WTC11 (cell line): ENCODE results near the gene A2ML1. TPM values are rescaled to one million over a fixed set of nuclear protein-coding genes. Genes with fewer than 3 reads are reported as not detected.
A peak's percentile ranks its signal among the peaks of the same experiment; 100 is the strongest.

Experiments
- AR ChIP-seq: fragments of 250-450 bp; sonication (Bioruptor Pico); IDR thresholded peaks from 2 replicates; pipeline ENCODE4 v1.9.0; 2021; ENCODE audit warnings: mild to moderate bottlenecking
- CREB1 ChIP-seq: sonication (generic); formaldehyde crosslinking; IDR thresholded peaks from 2 replicates; pipeline ENCODE4 v1.8.0; 2023; ENCODE audit warnings: mild to moderate bottlenecking, missing genetic modification reagents
- FOXP1 ChIP-seq: sonication (generic); formaldehyde crosslinking; IDR thresholded peaks from 2 replicates; pipeline ENCODE4 v1.8.0; 2022; ENCODE audit warnings: missing genetic modification reagents, mild to moderate bottlenecking, moderate library complexity, borderline replicate concordance
- MYBL2 ChIP-seq: sonication (generic); formaldehyde crosslinking; IDR thresholded peaks from 2 replicates; pipeline ENCODE4 v1.8.1; 2023; ENCODE audit warnings: mild to moderate bottlenecking, moderate library complexity, missing genetic modification reagents
- NR3C1 ChIP-seq: sonication (generic); formaldehyde crosslinking; conservative IDR thresholded peaks from 2 replicates; pipeline ENCODE4 v1.8.1; 2023; ENCODE audit warnings: low read depth, mild to moderate bottlenecking, missing genetic modification reagents
- PRRX2 ChIP-seq: fragments of 250-450 bp; sonication (Bioruptor Pico); IDR thresholded peaks from 2 replicates; pipeline ENCODE4 v1.8.0; 2021; ENCODE audit warnings: mild to moderate bottlenecking
- RORB ChIP-seq: fragments of 250-450 bp; sonication (Bioruptor Pico); IDR thresholded peaks from 2 replicates; pipeline ENCODE4 v1.9.0; 2021; ENCODE audit warnings: mild to moderate bottlenecking
- SMAD4 ChIP-seq: sonication (generic); formaldehyde crosslinking; IDR thresholded peaks from 2 replicates; pipeline ENCODE4 v1.8.0; 2022; ENCODE audit warnings: mild to moderate bottlenecking, missing genetic modification reagents
- USF1 ChIP-seq: sonication (generic); formaldehyde crosslinking; IDR thresholded peaks from 2 replicates; pipeline ENCODE4 v1.8.0; 2022; ENCODE audit warnings: mild to moderate bottlenecking, missing genetic modification reagents
- ZBTB21 ChIP-seq: sonication (generic); formaldehyde crosslinking; IDR thresholded peaks from 2 replicates; pipeline ENCODE4 v1.8.1; 2023; ENCODE audit warnings: mild to moderate bottlenecking, missing genetic modification reagents, borderline replicate concordance
- ZNF121 ChIP-seq: sonication (generic); formaldehyde crosslinking; IDR thresholded peaks from 2 replicates; pipeline ENCODE4 v1.8.0; 2023; ENCODE audit warnings: missing genetic modification reagents
- ZNF138 ChIP-seq: sonication (generic); formaldehyde crosslinking; conservative IDR thresholded peaks from 2 replicates; pipeline ENCODE4 v1.8.1; 2022; ENCODE audit warnings: mild to moderate bottlenecking, moderate library complexity, missing genetic modification reagents
- ZNF396 ChIP-seq: fragments of 250-450 bp; sonication (Bioruptor Pico); IDR thresholded peaks from 2 replicates; pipeline ENCODE4 v1.8.0; 2021; ENCODE audit warnings: mild to moderate bottlenecking, moderate library complexity, borderline replicate concordance
- ZNF671 ChIP-seq: fragments of 250-450 bp; sonication (Bioruptor Pico); IDR thresholded peaks from 2 replicates; pipeline ENCODE4 v1.8.0; 2021; ENCODE audit warnings: mild to moderate bottlenecking
- ZSCAN18 ChIP-seq: fragments of 250-450 bp; sonication (Bioruptor Pico); IDR thresholded peaks from 2 replicates; pipeline ENCODE4 v2.1.2; 2022; ENCODE audit warnings: mild to moderate bottlenecking, moderate library complexity
- total RNA-seq: library from RNA; stranded (reverse); gene quantifications from 3 replicates; pipeline ENCODE4 v1.2.3, GENCODE V29; 2021
- TF ChIP-seq, protein P1 (sequence below): sonication (generic); formaldehyde crosslinking; IDR thresholded peaks from 2 replicates; pipeline ENCODE4 v1.8.1; 2023; ENCODE audit warnings: mild to moderate bottlenecking, missing genetic modification reagents
- TF ChIP-seq, protein P2 (sequence below): sonication (generic); formaldehyde crosslinking; conservative IDR thresholded peaks from 2 replicates; pipeline ENCODE4 v1.8.1; 2023; ENCODE audit warnings: mild to moderate bottlenecking, low read depth, missing genetic modification reagents, moderate library complexity
- TF ChIP-seq, protein P3 (sequence below): sonication (generic); formaldehyde crosslinking; IDR thresholded peaks from 2 replicates; pipeline ENCODE4 v1.8.0; 2022; ENCODE audit warnings: mild to moderate bottlenecking, missing genetic modification reagents
- TF ChIP-seq, protein P4 (sequence below): sonication (generic); formaldehyde crosslinking; IDR thresholded peaks from 2 replicates; pipeline ENCODE4 v1.8.1; 2022; ENCODE audit warnings: mild to moderate bottlenecking, moderate library complexity, missing genetic modification reagents
- TF ChIP-seq, protein P5 (sequence below): sonication (generic); formaldehyde crosslinking; IDR thresholded peaks from 2 replicates; pipeline ENCODE4 v1.8.1; 2023; ENCODE audit warnings: mild to moderate bottlenecking, missing genetic modification reagents, borderline replicate concordance
- TF ChIP-seq, protein P6 (sequence below): sonication (generic); formaldehyde crosslinking; IDR thresholded peaks from 2 replicates; pipeline ENCODE4 v1.8.1; 2022; ENCODE audit warnings: mild to moderate bottlenecking, missing genetic modification reagents, moderate library complexity, borderline replicate concordance

Gene A2ML1
- total RNA-seq, 1 experiment from 2014 or later = 10.5 TPM

GRCh38 chr12:8818526-8818925 is 3.9 kb upstream of the A2ML1 start (continued):
- TF ChIP-seq USF1 (CRISPR knock-in tag) (no peak), MYBL2 (CRISPR knock-in tag) (0 out of 2 replicates have a peak, but pooled peaks have one; percentile 23), NR3C1 (CRISPR knock-in tag) (no peak), SMAD4 (CRISPR knock-in tag) (no peak), ZNF121 (CRISPR knock-in tag) (peak; percentile 99), ZNF138 (CRISPR knock-in tag) (no peak), PRRX2 (CRISPR knock-in tag) (0 out of 2 replicates have a peak, but pooled peaks have one; percentile 40), AR (CRISPR knock-in tag) (no peak), FOXP1 (CRISPR knock-in tag) (no peak), RORB (no peak), CREB1 (CRISPR knock-in tag) (no peak), ZNF396 (no peak), ZNF671 (CRISPR knock-in tag) (no peak), ZBTB21 (CRISPR knock-in tag) (no peak), ZSCAN18 (CRISPR knock-in tag) (no peak)
- TF ChIP-seq, protein P1, sequence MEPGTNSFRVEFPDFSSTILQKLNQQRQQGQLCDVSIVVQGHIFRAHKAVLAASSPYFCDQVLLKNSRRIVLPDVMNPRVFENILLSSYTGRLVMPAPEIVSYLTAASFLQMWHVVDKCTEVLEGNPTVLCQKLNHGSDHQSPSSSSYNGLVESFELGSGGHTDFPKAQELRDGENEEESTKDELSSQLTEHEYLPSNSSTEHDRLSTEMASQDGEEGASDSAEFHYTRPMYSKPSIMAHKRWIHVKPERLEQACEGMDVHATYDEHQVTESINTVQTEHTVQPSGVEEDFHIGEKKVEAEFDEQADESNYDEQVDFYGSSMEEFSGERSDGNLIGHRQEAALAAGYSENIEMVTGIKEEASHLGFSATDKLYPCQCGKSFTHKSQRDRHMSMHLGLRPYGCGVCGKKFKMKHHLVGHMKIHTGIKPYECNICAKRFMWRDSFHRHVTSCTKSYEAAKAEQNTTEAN (CRISPR knock-in tag) = no peak
- TF ChIP-seq, protein P2, sequence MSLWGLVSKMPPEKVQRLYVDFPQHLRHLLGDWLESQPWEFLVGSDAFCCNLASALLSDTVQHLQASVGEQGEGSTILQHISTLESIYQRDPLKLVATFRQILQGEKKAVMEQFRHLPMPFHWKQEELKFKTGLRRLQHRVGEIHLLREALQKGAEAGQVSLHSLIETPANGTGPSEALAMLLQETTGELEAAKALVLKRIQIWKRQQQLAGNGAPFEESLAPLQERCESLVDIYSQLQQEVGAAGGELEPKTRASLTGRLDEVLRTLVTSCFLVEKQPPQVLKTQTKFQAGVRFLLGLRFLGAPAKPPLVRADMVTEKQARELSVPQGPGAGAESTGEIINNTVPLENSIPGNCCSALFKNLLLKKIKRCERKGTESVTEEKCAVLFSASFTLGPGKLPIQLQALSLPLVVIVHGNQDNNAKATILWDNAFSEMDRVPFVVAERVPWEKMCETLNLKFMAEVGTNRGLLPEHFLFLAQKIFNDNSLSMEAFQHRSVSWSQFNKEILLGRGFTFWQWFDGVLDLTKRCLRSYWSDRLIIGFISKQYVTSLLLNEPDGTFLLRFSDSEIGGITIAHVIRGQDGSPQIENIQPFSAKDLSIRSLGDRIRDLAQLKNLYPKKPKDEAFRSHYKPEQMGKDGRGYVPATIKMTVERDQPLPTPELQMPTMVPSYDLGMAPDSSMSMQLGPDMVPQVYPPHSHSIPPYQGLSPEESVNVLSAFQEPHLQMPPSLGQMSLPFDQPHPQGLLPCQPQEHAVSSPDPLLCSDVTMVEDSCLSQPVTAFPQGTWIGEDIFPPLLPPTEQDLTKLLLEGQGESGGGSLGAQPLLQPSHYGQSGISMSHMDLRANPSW (CRISPR knock-in tag) = no peak
- TF ChIP-seq, protein P3, sequence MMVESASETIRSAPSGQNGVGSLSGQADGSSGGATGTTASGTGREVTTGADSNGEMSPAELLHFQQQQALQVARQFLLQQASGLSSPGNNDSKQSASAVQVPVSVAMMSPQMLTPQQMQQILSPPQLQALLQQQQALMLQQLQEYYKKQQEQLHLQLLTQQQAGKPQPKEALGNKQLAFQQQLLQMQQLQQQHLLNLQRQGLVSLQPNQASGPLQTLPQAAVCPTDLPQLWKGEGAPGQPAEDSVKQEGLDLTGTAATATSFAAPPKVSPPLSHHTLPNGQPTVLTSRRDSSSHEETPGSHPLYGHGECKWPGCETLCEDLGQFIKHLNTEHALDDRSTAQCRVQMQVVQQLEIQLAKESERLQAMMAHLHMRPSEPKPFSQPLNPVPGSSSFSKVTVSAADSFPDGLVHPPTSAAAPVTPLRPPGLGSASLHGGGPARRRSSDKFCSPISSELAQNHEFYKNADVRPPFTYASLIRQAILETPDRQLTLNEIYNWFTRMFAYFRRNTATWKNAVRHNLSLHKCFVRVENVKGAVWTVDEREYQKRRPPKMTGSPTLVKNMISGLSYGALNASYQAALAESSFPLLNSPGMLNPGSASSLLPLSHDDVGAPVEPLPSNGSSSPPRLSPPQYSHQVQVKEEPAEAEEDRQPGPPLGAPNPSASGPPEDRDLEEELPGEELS (CRISPR knock-in tag) = no peak
- TF ChIP-seq, protein P4, sequence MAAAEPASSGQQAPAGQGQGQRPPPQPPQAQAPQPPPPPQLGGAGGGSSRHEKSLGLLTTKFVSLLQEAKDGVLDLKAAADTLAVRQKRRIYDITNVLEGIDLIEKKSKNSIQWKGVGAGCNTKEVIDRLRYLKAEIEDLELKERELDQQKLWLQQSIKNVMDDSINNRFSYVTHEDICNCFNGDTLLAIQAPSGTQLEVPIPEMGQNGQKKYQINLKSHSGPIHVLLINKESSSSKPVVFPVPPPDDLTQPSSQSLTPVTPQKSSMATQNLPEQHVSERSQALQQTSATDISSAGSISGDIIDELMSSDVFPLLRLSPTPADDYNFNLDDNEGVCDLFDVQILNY (CRISPR knock-in tag) = no peak
- TF ChIP-seq, protein P5, sequence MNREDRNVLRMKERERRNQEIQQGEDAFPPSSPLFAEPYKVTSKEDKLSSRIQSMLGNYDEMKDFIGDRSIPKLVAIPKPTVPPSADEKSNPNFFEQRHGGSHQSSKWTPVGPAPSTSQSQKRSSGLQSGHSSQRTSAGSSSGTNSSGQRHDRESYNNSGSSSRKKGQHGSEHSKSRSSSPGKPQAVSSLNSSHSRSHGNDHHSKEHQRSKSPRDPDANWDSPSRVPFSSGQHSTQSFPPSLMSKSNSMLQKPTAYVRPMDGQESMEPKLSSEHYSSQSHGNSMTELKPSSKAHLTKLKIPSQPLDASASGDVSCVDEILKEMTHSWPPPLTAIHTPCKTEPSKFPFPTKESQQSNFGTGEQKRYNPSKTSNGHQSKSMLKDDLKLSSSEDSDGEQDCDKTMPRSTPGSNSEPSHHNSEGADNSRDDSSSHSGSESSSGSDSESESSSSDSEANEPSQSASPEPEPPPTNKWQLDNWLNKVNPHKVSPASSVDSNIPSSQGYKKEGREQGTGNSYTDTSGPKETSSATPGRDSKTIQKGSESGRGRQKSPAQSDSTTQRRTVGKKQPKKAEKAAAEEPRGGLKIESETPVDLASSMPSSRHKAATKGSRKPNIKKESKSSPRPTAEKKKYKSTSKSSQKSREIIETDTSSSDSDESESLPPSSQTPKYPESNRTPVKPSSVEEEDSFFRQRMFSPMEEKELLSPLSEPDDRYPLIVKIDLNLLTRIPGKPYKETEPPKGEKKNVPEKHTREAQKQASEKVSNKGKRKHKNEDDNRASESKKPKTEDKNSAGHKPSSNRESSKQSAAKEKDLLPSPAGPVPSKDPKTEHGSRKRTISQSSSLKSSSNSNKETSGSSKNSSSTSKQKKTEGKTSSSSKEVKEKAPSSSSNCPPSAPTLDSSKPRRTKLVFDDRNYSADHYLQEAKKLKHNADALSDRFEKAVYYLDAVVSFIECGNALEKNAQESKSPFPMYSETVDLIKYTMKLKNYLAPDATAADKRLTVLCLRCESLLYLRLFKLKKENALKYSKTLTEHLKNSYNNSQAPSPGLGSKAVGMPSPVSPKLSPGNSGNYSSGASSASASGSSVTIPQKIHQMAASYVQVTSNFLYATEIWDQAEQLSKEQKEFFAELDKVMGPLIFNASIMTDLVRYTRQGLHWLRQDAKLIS (CRISPR knock-in tag) = no peak
- TF ChIP-seq, protein P6, sequence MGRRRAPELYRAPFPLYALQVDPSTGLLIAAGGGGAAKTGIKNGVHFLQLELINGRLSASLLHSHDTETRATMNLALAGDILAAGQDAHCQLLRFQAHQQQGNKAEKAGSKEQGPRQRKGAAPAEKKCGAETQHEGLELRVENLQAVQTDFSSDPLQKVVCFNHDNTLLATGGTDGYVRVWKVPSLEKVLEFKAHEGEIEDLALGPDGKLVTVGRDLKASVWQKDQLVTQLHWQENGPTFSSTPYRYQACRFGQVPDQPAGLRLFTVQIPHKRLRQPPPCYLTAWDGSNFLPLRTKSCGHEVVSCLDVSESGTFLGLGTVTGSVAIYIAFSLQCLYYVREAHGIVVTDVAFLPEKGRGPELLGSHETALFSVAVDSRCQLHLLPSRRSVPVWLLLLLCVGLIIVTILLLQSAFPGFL (CRISPR knock-in tag) = no peak
